HL-60 (cell line): ENCODE results near the gene COL24A1.

Source experiments
- DNase-seq, 2 experiments: peaks; one replicate each; pipeline ENCODE4 v3.0.0-alpha.2; 2010 to 2020; ENCODE audit warnings: low read depth in 1 of 2, low spot score in 1 of 2
- H3K27ac ChIP-seq: fragments of 250-450 bp; sonication (Bioruptor Pico); replicated peaks from 2 replicates; pipeline ENCODE4 v1.5.1; 2020; ENCODE audit warnings: mild to moderate bottlenecking, moderate library complexity
- H3K27me3 ChIP-seq: fragments of 250-450 bp; sonication (Bioruptor Pico); 2 replicates; pipeline ENCODE4 v1.5.1; 2021; ENCODE audit warnings: mild to moderate bottlenecking, moderate library complexity; ENCODE audit not compliant: insufficient read depth, poor library complexity, severe bottlenecking
- H3K4me3 ChIP-seq: replicated peaks from 2 replicates; pipeline ENCODE4 v1.5.1; 2011; ENCODE audit warnings: mild to moderate bottlenecking, control low read depth, low read length; ENCODE audit not compliant: insufficient read depth
- GABPA ChIP-seq: IDR thresholded peaks from 2 replicates; pipeline ENCODE4 v1.6.1; 2012; ENCODE audit warnings: low read depth
- POLR2AphosphoS5 ChIP-seq: IDR thresholded peaks from 2 replicates; pipeline ENCODE4 v1.6.1; 2012; ENCODE audit warnings: low read depth
- SPI1 ChIP-seq: IDR thresholded peaks from 2 replicates; pipeline ENCODE4 v1.6.1; 2012; ENCODE audit warnings: low read depth, mild to moderate bottlenecking, borderline replicate concordance
- TF ChIP-seq, protein P1 (sequence below): IDR thresholded peaks from one replicate; pipeline ENCODE4 v1.5.1; 2011; ENCODE audit warnings: low read length, control low read depth, inconsistent platforms; ENCODE audit not compliant: insufficient read depth
- TF ChIP-seq, protein P2 (sequence below): IDR thresholded peaks from 2 replicates; pipeline ENCODE4 v1.6.1; 2012; ENCODE audit warnings: low read depth; ENCODE audit not compliant: insufficient replicate concordance

The COL24A1 gene

DNA sequence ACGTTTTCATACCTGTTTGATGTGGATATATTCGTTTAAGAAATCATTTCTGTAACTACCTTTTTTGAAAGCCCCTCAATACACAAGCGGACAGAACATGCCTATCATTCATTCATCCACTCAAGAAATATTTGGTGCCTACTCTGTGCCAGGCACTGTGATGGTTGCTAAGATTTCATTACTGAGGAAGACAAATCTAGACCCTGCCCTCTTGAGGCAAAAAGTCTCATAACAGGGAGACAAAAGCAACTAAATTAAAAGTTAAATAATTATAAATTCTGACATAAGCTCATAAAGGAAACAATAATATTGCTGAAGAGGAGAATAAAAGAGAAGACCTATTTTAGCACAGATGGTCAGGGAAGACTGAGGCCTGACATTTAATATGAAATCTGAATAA lies 244.8 kb downstream of the COL24A1 start:
- H3K4me3 ChIP-seq = no peak overlapping the region
- no peaks in the 10 kb centered on the region for H3K27me3 ChIP-seq
- no peak for DNase-seq
- TF ChIP-seq, protein P1, sequence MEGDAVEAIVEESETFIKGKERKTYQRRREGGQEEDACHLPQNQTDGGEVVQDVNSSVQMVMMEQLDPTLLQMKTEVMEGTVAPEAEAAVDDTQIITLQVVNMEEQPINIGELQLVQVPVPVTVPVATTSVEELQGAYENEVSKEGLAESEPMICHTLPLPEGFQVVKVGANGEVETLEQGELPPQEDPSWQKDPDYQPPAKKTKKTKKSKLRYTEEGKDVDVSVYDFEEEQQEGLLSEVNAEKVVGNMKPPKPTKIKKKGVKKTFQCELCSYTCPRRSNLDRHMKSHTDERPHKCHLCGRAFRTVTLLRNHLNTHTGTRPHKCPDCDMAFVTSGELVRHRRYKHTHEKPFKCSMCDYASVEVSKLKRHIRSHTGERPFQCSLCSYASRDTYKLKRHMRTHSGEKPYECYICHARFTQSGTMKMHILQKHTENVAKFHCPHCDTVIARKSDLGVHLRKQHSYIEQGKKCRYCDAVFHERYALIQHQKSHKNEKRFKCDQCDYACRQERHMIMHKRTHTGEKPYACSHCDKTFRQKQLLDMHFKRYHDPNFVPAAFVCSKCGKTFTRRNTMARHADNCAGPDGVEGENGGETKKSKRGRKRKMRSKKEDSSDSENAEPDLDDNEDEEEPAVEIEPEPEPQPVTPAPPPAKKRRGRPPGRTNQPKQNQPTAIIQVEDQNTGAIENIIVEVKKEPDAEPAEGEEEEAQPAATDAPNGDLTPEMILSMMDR = no peak
- no peak for TF ChIP-seq SPI1
- TF ChIP-seq POLR2AphosphoS5 = no peak
- TF ChIP-seq, protein P2, sequence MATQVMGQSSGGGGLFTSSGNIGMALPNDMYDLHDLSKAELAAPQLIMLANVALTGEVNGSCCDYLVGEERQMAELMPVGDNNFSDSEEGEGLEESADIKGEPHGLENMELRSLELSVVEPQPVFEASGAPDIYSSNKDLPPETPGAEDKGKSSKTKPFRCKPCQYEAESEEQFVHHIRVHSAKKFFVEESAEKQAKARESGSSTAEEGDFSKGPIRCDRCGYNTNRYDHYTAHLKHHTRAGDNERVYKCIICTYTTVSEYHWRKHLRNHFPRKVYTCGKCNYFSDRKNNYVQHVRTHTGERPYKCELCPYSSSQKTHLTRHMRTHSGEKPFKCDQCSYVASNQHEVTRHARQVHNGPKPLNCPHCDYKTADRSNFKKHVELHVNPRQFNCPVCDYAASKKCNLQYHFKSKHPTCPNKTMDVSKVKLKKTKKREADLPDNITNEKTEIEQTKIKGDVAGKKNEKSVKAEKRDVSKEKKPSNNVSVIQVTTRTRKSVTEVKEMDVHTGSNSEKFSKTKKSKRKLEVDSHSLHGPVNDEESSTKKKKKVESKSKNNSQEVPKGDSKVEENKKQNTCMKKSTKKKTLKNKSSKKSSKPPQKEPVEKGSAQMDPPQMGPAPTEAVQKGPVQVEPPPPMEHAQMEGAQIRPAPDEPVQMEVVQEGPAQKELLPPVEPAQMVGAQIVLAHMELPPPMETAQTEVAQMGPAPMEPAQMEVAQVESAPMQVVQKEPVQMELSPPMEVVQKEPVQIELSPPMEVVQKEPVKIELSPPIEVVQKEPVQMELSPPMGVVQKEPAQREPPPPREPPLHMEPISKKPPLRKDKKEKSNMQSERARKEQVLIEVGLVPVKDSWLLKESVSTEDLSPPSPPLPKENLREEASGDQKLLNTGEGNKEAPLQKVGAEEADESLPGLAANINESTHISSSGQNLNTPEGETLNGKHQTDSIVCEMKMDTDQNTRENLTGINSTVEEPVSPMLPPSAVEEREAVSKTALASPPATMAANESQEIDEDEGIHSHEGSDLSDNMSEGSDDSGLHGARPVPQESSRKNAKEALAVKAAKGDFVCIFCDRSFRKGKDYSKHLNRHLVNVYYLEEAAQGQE = no peak
- no peak for TF ChIP-seq GABPA
- no peak overlapping the region for H3K27ac ChIP-seq

DNA sequence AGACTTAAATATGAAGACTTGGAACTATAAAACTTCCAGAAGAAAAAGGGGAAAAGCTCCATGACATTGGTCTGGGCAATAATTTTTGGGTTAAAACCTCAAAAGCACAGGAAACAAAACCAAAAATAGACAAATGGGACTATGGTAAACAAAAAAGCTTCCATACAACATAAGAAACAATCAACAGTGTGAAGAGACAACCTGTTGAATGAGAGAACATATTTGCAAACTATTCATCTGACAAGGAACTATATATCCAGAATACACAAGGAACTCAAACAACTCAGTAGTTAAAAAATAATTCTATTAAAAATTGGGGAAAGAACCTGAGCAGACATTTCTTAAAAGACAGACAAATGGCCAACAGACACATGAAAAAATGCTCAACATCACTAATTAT lies 255.7 kb downstream of the COL24A1 start:
- TF ChIP-seq GABPA (no peak), POLR2AphosphoS5 (no peak), SPI1 (no peak)
- TF ChIP-seq, protein P2 = no peak
- TF ChIP-seq, protein P1 = no peak
- no peak overlapping the region for H3K4me3 ChIP-seq
- no peaks in the 10 kb centered on the region for H3K27me3 ChIP-seq
- no peak for DNase-seq
- no peak overlapping the region for H3K27ac ChIP-seq

DNA sequence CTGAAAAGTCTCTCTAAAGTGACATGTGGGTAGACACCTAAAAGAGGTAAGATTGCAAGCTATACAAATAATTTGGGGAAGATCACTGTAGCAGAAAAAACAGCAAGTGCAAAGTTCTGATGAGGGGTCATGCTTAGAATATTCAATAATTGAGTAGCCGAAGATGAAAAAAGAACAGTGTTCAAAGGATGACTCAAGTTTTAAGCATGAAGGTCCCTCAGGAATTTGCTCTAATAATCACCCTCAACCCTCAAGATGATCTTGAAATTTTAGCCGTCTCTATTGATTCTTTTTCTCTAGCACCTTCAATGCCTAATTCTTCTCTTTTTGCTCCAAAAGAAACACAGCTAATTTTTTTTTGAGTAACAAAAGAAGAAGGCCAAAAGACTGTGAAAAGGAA lies 257.7 kb downstream of the COL24A1 start:
- Histone ChIP-seq H3K27me3 (no peaks in the 10 kb centered on the region), H3K27ac (no peak overlapping the region), H3K4me3 (no peak overlapping the region)
- TF ChIP-seq GABPA (no peak), POLR2AphosphoS5 (no peak), SPI1 (no peak)
- TF ChIP-seq, protein P1 = no peak
- TF ChIP-seq, protein P2 = no peak
- no peak for DNase-seq
